IPS-20b (cell line): ENCODE results near the gene UPK3B.
"Not testable (repeated sequence)": the region's sequence is repeated elsewhere in the genome, so short reads cannot be mapped to it uniquely, and the experiment has no call there.

Experiments
- H3K27ac ChIP-seq: one replicate; pipeline ENCODE4 v1.5.1; 2013; ENCODE audit warnings: low read length
- H3K27me3 ChIP-seq: 2 replicates; pipeline ENCODE4 v1.6.1; 2013; ENCODE audit warnings: mild to moderate bottlenecking, low read length, inconsistent platforms; ENCODE audit not compliant: insufficient read depth
- H3K36me3 ChIP-seq: 2 replicates; pipeline ENCODE4 v1.6.1; 2013; ENCODE audit warnings: low read depth, mild to moderate bottlenecking, inconsistent platforms, low read length, moderate library complexity; ENCODE audit not compliant: insufficient read depth
- H3K4me1 ChIP-seq: 2 replicates; pipeline ENCODE4 v1.6.1; 2013; ENCODE audit warnings: mild to moderate bottlenecking, control low read depth, inconsistent platforms, low read length, moderate library complexity; ENCODE audit not compliant: insufficient read depth
- H3K4me3 ChIP-seq: 2 replicates; pipeline ENCODE4 v1.5.1; 2013; ENCODE audit warnings: mild to moderate bottlenecking, low read length, inconsistent platforms
- H3K9ac ChIP-seq: 2 replicates; pipeline ENCODE4 v1.6.1; 2013; ENCODE audit warnings: low read depth, mild to moderate bottlenecking, inconsistent platforms, low read length, moderate library complexity
- H3K9me3 ChIP-seq: 2 replicates; pipeline ENCODE4 v1.6.1; 2013; ENCODE audit warnings: mild to moderate bottlenecking, low read depth, low read length, inconsistent platforms; ENCODE audit not compliant: insufficient read depth

Gene UPK3B

GRCh38 chr7:76499201-76499923, 11.0 kb upstream of the UPK3B start:
- not testable (repeated sequence) for H3K9ac ChIP-seq, H3K27ac ChIP-seq, H3K9me3 ChIP-seq, H3K4me1 ChIP-seq, H3K27me3 ChIP-seq, H3K4me3 ChIP-seq, H3K36me3 ChIP-seq

DNA sequence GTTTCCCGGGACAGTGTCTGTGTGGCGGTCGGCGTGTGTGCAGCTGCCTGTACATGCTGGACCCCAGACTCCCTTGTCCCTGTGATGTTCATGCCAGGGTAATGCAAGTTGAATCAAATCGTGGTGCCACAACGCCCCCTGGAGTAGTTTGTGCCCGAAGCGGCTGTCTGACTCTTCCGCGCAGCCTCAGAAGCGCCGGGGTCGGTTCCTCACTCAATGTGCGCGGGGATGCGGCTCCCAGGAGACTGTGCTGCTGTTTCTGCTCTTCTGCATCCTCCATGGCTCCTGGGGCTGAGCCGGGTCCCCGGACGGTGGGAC, 10.5 kb upstream of the UPK3B start:
- H3K9me3 ChIP-seq, H3K4me1 ChIP-seq, H3K27me3 ChIP-seq, H3K36me3 ChIP-seq, H3K27ac ChIP-seq, H3K9ac ChIP-seq, H3K4me3 ChIP-seq: not testable (repeated sequence)

- not testable (repeated sequence) for H3K27me3 ChIP-seq, H3K9ac ChIP-seq, H3K4me1 ChIP-seq, H3K9me3 ChIP-seq, H3K27ac ChIP-seq, H3K4me3 ChIP-seq
- H3K36me3 ChIP-seq = peaks cover 12% of the 10 kb centered on the region; the same call in 1 of the 2 replicates
Observed at GRCh38 chr7:76502224-76502623, 8.1 kb upstream of the UPK3B start.

- H3K4me3 ChIP-seq, H3K27ac ChIP-seq, H3K27me3 ChIP-seq, H3K9ac ChIP-seq, H3K4me1 ChIP-seq, H3K9me3 ChIP-seq: not testable (repeated sequence)
- peaks cover 12% of the 10 kb centered on the region; the same call in 1 of the 2 replicates for H3K36me3 ChIP-seq
Observed at GRCh38 chr7:76502836-76503235, 7.5 kb upstream of the UPK3B start.

GRCh38 chr7:76503244-76503643, 7.1 kb upstream of the UPK3B start:
- H3K36me3 ChIP-seq = peaks cover 12% of the 10 kb centered on the region; the same call in 1 of the 2 replicates
- not testable (repeated sequence) for H3K4me3 ChIP-seq, H3K27me3 ChIP-seq, H3K9me3 ChIP-seq, H3K4me1 ChIP-seq, H3K9ac ChIP-seq, H3K27ac ChIP-seq

- not testable (repeated sequence) for H3K4me1 ChIP-seq, H3K9me3 ChIP-seq, H3K27me3 ChIP-seq, H3K4me3 ChIP-seq, H3K27ac ChIP-seq, H3K9ac ChIP-seq
- peaks cover 12% of the 10 kb centered on the region; the same call in 1 of the 2 replicates for H3K36me3 ChIP-seq
Observed at GRCh38 chr7:76504351-76505167, 5.8 kb upstream of the UPK3B start.

DNA sequence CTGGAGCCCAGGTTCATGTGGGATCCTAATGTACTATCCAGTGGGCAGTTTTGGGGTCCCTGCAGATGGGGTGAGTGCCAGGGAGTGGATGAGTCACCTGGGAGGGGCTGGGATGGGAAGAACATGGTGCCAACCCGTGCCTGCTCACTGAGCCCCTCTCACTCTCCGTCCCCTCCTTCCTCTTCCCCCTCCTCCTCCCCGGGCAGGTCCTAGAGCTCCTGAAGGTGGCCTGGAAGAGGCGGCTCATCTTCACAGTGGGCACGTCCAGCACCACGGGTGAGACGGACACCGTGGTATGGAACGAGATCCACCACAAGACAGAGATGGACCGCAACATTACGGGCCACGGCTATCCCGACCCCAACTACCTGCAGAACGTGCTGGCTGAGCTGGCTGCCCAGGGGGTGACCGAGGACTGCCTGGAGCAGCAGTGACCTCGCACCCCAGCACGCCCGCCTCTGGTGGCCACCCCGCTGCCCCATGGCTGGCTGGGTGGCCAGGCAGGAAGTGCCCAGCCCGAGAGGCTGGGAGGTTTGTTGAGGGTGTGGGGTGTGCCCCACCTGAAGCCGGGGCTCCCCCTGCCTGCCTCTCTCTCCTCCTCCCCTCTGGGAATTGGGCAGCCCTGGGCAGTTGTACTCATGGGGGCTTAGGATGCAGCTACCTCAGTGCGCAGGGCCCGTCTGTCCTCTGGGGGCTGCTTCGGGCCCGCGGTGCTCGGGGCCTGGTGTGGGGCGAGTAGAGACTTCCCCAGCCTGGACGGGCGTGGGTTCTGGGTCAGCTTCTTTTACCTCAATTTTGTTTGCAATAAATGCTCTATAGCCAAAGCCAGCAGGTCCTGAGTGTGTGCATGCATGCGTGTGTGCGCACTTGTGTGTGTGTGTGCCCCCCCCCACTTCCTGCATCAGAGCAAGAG, 4.9 kb upstream of the UPK3B start:
- H3K9ac ChIP-seq = no peak overlapping the region
- no peaks in the 10 kb centered on the region for H3K27me3 ChIP-seq
- no peak overlapping the region for H3K27ac ChIP-seq
- peaks cover 4% of the 10 kb centered on the region; the same call in 1 of the 2 replicates for H3K4me1 ChIP-seq
- H3K36me3 ChIP-seq = peaks cover 12% of the 10 kb centered on the region; the same call in 1 of the 2 replicates
- H3K4me3 ChIP-seq = no peak overlapping the region
- no peaks in the 10 kb centered on the region for H3K9me3 ChIP-seq

DNA sequence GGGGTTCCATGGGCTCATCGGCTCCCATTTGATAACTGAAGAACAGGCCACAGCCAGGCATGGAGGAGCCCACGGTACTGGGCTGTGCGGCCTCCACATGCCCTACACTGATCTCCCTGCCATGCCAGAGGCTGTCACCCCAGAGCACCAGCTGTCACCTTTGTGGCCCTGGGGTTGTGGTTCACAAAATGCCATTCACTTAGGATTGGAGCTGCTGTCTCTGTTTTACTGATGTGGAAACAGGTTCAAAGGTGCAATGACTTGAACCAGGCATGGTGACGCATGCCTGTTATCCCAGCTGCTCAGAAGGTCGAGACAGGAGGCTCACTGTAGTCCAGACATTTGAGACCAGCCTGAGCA, 4.3 kb upstream of the UPK3B start:
- no peaks in the 10 kb centered on the region for H3K27me3 ChIP-seq
- peaks cover 12% of the 10 kb centered on the region; the same call in 1 of the 2 replicates for H3K36me3 ChIP-seq
- H3K9me3 ChIP-seq = no peaks in the 10 kb centered on the region
- H3K9ac ChIP-seq = no peak overlapping the region
- H3K4me3 ChIP-seq = no peak overlapping the region
- peaks cover 4% of the 10 kb centered on the region; the same call in 1 of the 2 replicates for H3K4me1 ChIP-seq
- H3K27ac ChIP-seq = no peak overlapping the region

- H3K9ac ChIP-seq, H3K9me3 ChIP-seq, H3K27ac ChIP-seq, H3K4me1 ChIP-seq, H3K4me3 ChIP-seq, H3K27me3 ChIP-seq: not testable (repeated sequence)
- H3K36me3 ChIP-seq = peaks cover 12% of the 10 kb centered on the region; the same call in 1 of the 2 replicates
Observed at GRCh38 chr7:76506643-76507042, 3.7 kb upstream of the UPK3B start.

- H3K27ac ChIP-seq = no peak overlapping the region
- no peak overlapping the region for H3K4me3 ChIP-seq
Observed at GRCh38 chr7:76507723-76508406, 2.5 kb upstream of the UPK3B start.

DNA sequence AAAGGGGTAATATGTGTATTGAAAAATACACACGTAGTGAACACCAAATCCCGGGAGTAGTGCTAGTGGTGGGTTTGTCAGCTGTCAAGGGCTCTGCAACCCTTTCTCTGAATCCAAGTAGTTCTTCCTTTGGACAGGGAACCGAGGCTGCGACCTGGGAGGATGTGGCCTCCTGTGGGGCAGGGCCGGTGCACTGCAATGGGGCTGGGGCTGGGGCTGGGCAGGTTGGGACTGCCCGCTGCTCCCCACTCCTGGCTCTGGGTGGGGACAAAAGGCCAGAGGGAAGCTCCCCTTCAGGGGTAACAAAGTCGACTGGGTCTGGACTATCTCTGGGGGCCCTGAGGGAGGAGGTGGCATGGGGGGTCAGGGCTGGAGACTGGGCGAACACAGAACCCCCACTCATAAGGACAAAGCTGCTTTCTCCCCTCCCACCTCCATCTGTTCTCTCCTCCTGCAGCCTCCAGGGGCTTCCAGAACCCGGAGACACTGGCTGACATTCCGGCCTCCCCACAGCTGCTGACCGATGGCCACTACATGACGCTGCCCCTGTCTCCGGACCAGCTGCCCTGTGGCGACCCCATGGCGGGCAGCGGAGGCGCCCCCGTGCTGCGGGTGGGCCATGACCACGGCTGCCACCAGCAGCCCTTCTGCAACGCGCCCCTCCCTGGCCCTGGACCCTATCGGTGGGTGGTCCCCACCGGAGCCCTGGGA, 1.0 kb downstream of the UPK3B start:
- not testable (repeated sequence) for H3K4me1 ChIP-seq, H3K27me3 ChIP-seq, H3K9ac ChIP-seq, H3K4me3 ChIP-seq, H3K9me3 ChIP-seq, H3K36me3 ChIP-seq, H3K27ac ChIP-seq

More at GRCh38 chr7:76507723-76508406, 2.5 kb upstream of the UPK3B start:
- no peaks in the 10 kb centered on the region for H3K9me3 ChIP-seq
- H3K9ac ChIP-seq = no peak overlapping the region
- peaks cover 4% of the 10 kb centered on the region; the same call in 1 of the 2 replicates for H3K4me1 ChIP-seq
- no peaks in the 10 kb centered on the region for H3K27me3 ChIP-seq
- H3K36me3 ChIP-seq = peaks cover 10% of the 10 kb centered on the region; the same call in 1 of the 2 replicates
